ENCODE measurements around the gene DDX23. TPM values are rescaled to one million over a fixed set of nuclear protein-coding genes. Genes with fewer than 3 reads are reported as not detected.

Gene DDX23
- polyA plus RNA-seq, 1 donor (not counting 4 experiments of a cell fraction or from before 2014, with no cell fraction given), result 57.8 TPM

DNA sequence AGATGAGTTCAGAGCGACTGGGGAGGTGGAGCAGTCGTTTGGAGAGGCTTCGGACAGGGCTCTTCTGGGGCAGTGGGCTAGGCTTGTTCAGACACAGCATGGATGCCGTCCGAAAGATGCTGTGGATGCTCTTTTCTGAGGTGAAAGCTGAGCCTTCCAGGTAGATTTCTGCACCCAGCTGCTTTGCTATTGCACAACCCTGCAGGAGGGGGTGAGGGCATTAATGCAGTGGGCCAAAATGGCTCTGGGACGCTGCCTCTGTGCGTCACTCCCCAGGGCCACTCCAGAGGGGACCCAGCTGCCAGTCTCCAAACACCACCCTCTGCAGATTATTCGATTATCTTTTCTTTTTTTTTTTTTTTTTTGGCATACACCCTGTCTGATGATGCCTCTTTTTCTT, 6.1 kb upstream of the DDX23 start:
- H3K27me3 ChIP-seq (ENCODE audit: control insufficient read depth, extremely low read depth, insufficient read depth, low read length), result no peaks in the 10 kb centered on the region
- no peaks in the 10 kb centered on the region for H4K20me1 ChIP-seq (ENCODE audit: control insufficient read depth, extremely low read depth, insufficient read depth, low read length)
- H3K4me3 ChIP-seq (ENCODE audit: control insufficient read depth in 2 of 3, extremely low read depth in 1 of 3, insufficient read depth in 2 of 3, low read depth in 1 of 3, low read length in 3 of 3), result no peak overlapping the region
- no peak for FAIRE-seq
- no peaks in the 10 kb centered on the region for H3K9me3 ChIP-seq (ENCODE audit: control insufficient read depth, low read depth, low read length)
- dilution Hi-C loops (cut with MboI; ENCODE audit: extremely low pct_ligation_motif_present, low sequenced_read_pairs), result no loop called here
- H3K9ac ChIP-seq (ENCODE audit: control insufficient read depth, extremely low read depth, insufficient read depth, low read length), result no peak overlapping the region
- no peak for TF ChIP-seq EZH2 (IDR thresholded peaks at IDR 0.05; ENCODE audit: low read length)
- TF ChIP-seq, protein P1, sequence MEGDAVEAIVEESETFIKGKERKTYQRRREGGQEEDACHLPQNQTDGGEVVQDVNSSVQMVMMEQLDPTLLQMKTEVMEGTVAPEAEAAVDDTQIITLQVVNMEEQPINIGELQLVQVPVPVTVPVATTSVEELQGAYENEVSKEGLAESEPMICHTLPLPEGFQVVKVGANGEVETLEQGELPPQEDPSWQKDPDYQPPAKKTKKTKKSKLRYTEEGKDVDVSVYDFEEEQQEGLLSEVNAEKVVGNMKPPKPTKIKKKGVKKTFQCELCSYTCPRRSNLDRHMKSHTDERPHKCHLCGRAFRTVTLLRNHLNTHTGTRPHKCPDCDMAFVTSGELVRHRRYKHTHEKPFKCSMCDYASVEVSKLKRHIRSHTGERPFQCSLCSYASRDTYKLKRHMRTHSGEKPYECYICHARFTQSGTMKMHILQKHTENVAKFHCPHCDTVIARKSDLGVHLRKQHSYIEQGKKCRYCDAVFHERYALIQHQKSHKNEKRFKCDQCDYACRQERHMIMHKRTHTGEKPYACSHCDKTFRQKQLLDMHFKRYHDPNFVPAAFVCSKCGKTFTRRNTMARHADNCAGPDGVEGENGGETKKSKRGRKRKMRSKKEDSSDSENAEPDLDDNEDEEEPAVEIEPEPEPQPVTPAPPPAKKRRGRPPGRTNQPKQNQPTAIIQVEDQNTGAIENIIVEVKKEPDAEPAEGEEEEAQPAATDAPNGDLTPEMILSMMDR (optimal IDR thresholded peaks at IDR 0.05 in 1 of 3, IDR thresholded peaks at IDR 0.05 in 1 of 3, conservative IDR thresholded peaks at IDR 0.05 in 1 of 3; ENCODE audit: extremely low read depth in 1 of 3, insufficient read depth in 2 of 3, low read length in 3 of 3), result no peak
- no peak overlapping the region for H3K27ac ChIP-seq (ENCODE audit: control insufficient read depth, insufficient read depth, low read length)
- no peaks in the 10 kb centered on the region for H3K79me2 ChIP-seq (ENCODE audit: control insufficient read depth, insufficient read depth, low read length)
- no peak overlapping the region for H3K4me2 ChIP-seq (ENCODE audit: control insufficient read depth, extremely low read depth, insufficient read depth, low read depth, low read length)
- no peaks in the 10 kb centered on the region for H3K36me3 ChIP-seq (ENCODE audit: control insufficient read depth in 2 of 2, extremely low read depth in 1 of 2, insufficient read depth in 2 of 2, low read length in 2 of 2)
- no peak for DNase-seq (ENCODE audit: low read depth, low spot score)
- H2AFZ ChIP-seq (ENCODE audit: control insufficient read depth, low read length), result no peak overlapping the region
- no peaks in the 10 kb centered on the region for H3K9me1 ChIP-seq (ENCODE audit: control insufficient read depth, extremely low read depth, insufficient read depth, low read length)
- peaks cover 11% of the 10 kb centered on the region for H3K4me1 ChIP-seq (ENCODE audit: control insufficient read depth, extremely low read depth, insufficient read depth, low read length)

DNA sequence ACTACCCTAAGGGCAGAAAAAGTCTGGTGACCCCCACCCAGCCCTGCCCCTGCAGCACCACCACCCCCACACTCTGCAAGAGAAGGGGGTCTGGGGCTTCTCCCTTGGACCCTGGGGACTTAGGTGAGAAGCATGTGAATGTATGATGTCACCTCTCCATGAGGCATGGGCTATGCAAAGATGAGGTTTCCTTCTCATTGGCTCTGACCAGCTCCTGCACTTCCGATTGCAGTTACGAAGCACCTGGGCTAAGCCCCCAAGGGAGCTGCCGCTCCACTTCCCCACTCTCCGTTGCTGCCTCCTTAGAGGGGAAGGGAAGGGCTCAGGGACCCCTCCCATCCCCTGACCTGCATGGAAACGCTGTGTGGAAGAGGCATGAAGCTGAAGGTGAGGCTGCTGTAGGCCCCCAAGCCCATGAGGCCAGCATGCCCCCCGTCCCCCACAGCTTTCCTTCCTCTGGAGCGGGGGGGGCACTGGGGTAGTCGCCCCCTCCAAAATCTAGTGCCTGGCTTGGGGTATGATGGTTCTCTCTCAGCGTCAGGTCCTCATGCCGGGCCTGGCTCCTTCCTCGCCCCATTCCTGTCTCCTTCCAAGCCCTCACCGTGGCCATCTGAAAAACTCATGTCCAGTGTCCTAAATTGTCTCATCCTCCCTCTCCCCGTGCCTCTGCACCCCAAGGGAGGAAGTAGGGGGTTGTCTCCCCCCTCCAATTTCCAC, 5.5 kb upstream of the DDX23 start:
- H2AFZ ChIP-seq (ENCODE audit: control insufficient read depth, low read length), result no peak overlapping the region
- no peaks in the 10 kb centered on the region for H4K20me1 ChIP-seq (ENCODE audit: control insufficient read depth, extremely low read depth, insufficient read depth, low read length)
- dilution Hi-C loops (cut with MboI; ENCODE audit: extremely low pct_ligation_motif_present, low sequenced_read_pairs), result no loop called here
- no peaks in the 10 kb centered on the region for H3K79me2 ChIP-seq (ENCODE audit: control insufficient read depth, insufficient read depth, low read length)
- FAIRE-seq (no peak), DNase-seq (ENCODE audit: low read depth, low spot score) (no peak)
- H3K36me3 ChIP-seq (ENCODE audit: control insufficient read depth in 2 of 2, extremely low read depth in 1 of 2, insufficient read depth in 2 of 2, low read length in 2 of 2), result no peaks in the 10 kb centered on the region
- H3K27ac ChIP-seq (ENCODE audit: control insufficient read depth, insufficient read depth, low read length), result no peak overlapping the region
- no peaks in the 10 kb centered on the region for H3K27me3 ChIP-seq (ENCODE audit: control insufficient read depth, extremely low read depth, insufficient read depth, low read length)
- H3K9me1 ChIP-seq (ENCODE audit: control insufficient read depth, extremely low read depth, insufficient read depth, low read length), result no peaks in the 10 kb centered on the region
- TF ChIP-seq, protein P1 (optimal IDR thresholded peaks at IDR 0.05 in 1 of 3, IDR thresholded peaks at IDR 0.05 in 1 of 3, conservative IDR thresholded peaks at IDR 0.05 in 1 of 3; ENCODE audit: extremely low read depth in 1 of 3, insufficient read depth in 2 of 3, low read length in 3 of 3), result no peak
- no peak for TF ChIP-seq EZH2 (IDR thresholded peaks at IDR 0.05; ENCODE audit: low read length)
- H3K4me3 ChIP-seq (ENCODE audit: control insufficient read depth in 2 of 3, extremely low read depth in 1 of 3, insufficient read depth in 2 of 3, low read depth in 1 of 3, low read length in 3 of 3), result no peak overlapping the region
- no peak overlapping the region for H3K9ac ChIP-seq (ENCODE audit: control insufficient read depth, extremely low read depth, insufficient read depth, low read length)
- H3K9me3 ChIP-seq (ENCODE audit: control insufficient read depth, low read depth, low read length), result no peaks in the 10 kb centered on the region
- peaks cover 17% of the 10 kb centered on the region for H3K4me1 ChIP-seq (ENCODE audit: control insufficient read depth, extremely low read depth, insufficient read depth, low read length)
- no peak overlapping the region for H3K4me2 ChIP-seq (ENCODE audit: control insufficient read depth, extremely low read depth, insufficient read depth, low read depth, low read length)
